Suprapubic skin (tissue), 3 donors: ENCODE data around the gene RNF182.

ENCODE experiments used
- CTCF ChIP-seq, 2 donors: fragments of 200-600 bp in 1 of 2; fragments of 450-650 bp in 1 of 2; sonication (generic) in 1 of 2; IDR thresholded peaks; one replicate each; pipeline ENCODE4 v1.5.1; 2016 to 2019; ENCODE audit warnings: antibody characterized with exemption in 2 of 2, mild to moderate bottlenecking in 1 of 2, moderate library complexity in 1 of 2
- POLR2AphosphoS5 ChIP-seq, 3 donors: sonication (generic); formaldehyde crosslinking; IDR thresholded peaks; one replicate each; pipeline ENCODE4 v1.6.1; 2017; ENCODE audit warnings: antibody characterized with exemption in 3 of 3

- TF ChIP-seq POLR2AphosphoS5 (IDR thresholded peaks at IDR 0.05) (no peak), CTCF (IDR thresholded peaks at IDR 0.05) (no peak)
Measured at GRCh38 chr6:13986700-13987399, 62.1 kb downstream of the RNF182 start.
